ENCODE results near the gene ARHGEF25. TPM values are rescaled to one million over a fixed set of nuclear protein-coding genes. Genes with fewer than 3 reads are reported as not detected.
"Not testable (repeated sequence)": the region's sequence is repeated elsewhere in the genome, so short reads cannot be mapped to it uniquely, and the experiment has no call there.

ARHGEF25 gene
- polyA plus RNA-seq, 1 experiment, result 26.0 TPM

DNA sequence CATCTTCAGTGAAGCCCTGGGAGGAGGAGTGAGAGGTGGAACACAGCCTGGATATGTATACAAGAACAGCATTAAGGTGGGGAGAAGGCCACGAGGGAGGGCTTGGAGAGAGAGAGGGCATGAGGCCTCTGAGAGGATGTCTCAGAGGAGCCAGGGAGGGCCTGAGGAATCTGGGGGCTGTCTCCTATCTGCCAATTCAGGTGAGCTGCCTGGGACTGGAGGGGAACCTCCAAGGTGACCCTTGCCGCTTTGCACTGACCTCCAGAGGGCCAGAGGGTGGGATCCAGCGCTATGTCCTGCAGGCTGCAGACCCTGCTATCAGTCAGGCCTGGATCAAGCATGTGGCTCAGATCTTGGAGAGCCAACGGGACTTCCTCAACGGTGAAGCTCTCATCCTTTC lies 4.4 kb downstream of the ARHGEF25 start:
- peaks cover 17% of the 10 kb centered on the region for H3K36me3 ChIP-seq (ENCODE audit: control insufficient read depth, insufficient read depth, low read length)
- no peak for DNase-seq (ENCODE audit: low read depth)
- TF ChIP-seq, protein P1, sequence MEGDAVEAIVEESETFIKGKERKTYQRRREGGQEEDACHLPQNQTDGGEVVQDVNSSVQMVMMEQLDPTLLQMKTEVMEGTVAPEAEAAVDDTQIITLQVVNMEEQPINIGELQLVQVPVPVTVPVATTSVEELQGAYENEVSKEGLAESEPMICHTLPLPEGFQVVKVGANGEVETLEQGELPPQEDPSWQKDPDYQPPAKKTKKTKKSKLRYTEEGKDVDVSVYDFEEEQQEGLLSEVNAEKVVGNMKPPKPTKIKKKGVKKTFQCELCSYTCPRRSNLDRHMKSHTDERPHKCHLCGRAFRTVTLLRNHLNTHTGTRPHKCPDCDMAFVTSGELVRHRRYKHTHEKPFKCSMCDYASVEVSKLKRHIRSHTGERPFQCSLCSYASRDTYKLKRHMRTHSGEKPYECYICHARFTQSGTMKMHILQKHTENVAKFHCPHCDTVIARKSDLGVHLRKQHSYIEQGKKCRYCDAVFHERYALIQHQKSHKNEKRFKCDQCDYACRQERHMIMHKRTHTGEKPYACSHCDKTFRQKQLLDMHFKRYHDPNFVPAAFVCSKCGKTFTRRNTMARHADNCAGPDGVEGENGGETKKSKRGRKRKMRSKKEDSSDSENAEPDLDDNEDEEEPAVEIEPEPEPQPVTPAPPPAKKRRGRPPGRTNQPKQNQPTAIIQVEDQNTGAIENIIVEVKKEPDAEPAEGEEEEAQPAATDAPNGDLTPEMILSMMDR (IDR thresholded peaks at IDR 0.05; ENCODE audit: insufficient read depth, low read depth, low read length), result no peak
- ChIA-PET CTCF (interaction anchor here (2.0 to 8.0 kb wide), 3 partner anchors 12 to 157 kb away, joined by 5 to 51 read pairs (median 8); partner anchors contain the start of gene GLI1), POLR2A (no interaction called here)
- no peak overlapping the region for H3K4me3 ChIP-seq (ENCODE audit: low read depth, low read length)
- peaks cover 7% of the 10 kb centered on the region for H3K27me3 ChIP-seq (ENCODE audit: control insufficient read depth, insufficient read depth, low read length)

DNA sequence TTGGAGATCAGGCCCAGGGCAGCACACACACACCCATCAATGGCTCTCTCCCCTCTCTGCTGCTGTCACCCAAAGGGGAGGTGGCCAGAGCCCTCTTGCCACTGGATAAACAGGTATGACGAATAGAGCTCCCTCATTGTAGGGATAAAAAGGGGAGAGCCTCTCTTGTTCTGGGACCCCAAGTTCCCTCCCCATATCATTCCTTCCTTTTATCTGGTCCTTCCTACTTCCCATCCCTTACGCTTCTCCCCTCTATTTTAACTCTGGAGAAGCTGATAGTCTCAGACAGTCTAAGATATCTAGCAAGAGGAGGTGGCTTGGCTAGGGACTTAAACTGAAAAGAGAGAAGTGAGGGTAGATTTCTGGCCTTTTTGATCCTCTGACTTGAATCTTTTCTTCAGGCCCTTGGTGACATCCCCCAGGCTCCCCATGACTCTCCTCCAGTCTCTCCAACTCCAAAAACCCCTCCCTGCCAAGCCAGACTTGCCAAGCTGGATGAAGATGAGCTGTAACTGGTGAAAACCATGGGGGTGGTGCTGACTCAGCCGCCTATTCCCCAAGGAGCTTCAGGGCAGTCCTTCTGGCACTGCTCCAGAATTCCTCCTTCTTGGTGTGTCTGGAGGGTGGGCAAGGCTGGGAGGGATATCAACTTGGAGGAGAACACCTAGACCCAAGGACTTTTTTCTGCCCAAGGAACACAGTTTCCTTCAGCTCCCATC lies 5.3 kb downstream of the ARHGEF25 start:
- Histone ChIP-seq H3K4me3 (ENCODE audit: low read depth, low read length) (no peak overlapping the region), H3K36me3 (ENCODE audit: control insufficient read depth, insufficient read depth, low read length) (peaks cover 17% of the 10 kb centered on the region), H3K27me3 (ENCODE audit: control insufficient read depth, insufficient read depth, low read length) (peaks cover 15% of the 10 kb centered on the region)
- CTCF ChIA-PET, result interaction anchor here (0.6 to 8.0 kb wide), 3 partner anchors 17 to 160 kb away, joined by 3 to 51 read pairs (median 4); partner anchors contain the start of gene B4GALNT1
- DNase-seq (ENCODE audit: low read depth), result no peak
- TF ChIP-seq, protein P1 (IDR thresholded peaks at IDR 0.05; ENCODE audit: insufficient read depth, low read depth, low read length), result no peak
- POLR2A ChIA-PET, result no interaction called here

GRCh38 chr12:57617942-57618341 lies 6.7 kb downstream of the ARHGEF25 start:
- DNase-seq (ENCODE audit: low read depth), result no peak
- peaks cover 17% of the 10 kb centered on the region for H3K36me3 ChIP-seq (ENCODE audit: control insufficient read depth, insufficient read depth, low read length)
- peaks cover 18% of the 10 kb centered on the region for H3K27me3 ChIP-seq (ENCODE audit: control insufficient read depth, insufficient read depth, low read length)
- TF ChIP-seq, protein P1 (IDR thresholded peaks at IDR 0.05; ENCODE audit: insufficient read depth, low read depth, low read length), result no peak
- H3K4me3 ChIP-seq (ENCODE audit: low read depth, low read length), result no peak overlapping the region
- ChIA-PET CTCF (interaction anchor here (17.5 kb wide), 1 partner anchor 36 kb away, joined by 257 read pairs; no protein-coding TSS in a partner anchor), POLR2A (no interaction called here)

GRCh38 chr12:57618431-57618830 lies 7.2 kb downstream of the ARHGEF25 start:
- Histone ChIP-seq H3K36me3 (ENCODE audit: control insufficient read depth, insufficient read depth, low read length) (peaks cover 17% of the 10 kb centered on the region), H3K27me3 (ENCODE audit: control insufficient read depth, insufficient read depth, low read length) (peaks cover 21% of the 10 kb centered on the region)
- H3K4me3 ChIP-seq (ENCODE audit: low read depth, low read length); DNase-seq (ENCODE audit: low read depth); POLR2A ChIA-PET: not testable (repeated sequence)
- CTCF ChIA-PET, result interaction anchor here (17.5 kb wide), 1 partner anchor 36 kb away, joined by 257 read pairs; no protein-coding TSS in a partner anchor

- ChIA-PET CTCF (interaction anchor here (0.8 to 17.5 kb wide), 3 partner anchors 9 to 37 kb away, joined by 3 to 257 read pairs (median 4); partner anchors contain the start of gene PIP4K2C), POLR2A (no interaction called here)
- H3K4me3 ChIP-seq (ENCODE audit: low read depth, low read length), result no peak overlapping the region
- H3K27me3 ChIP-seq (ENCODE audit: control insufficient read depth, insufficient read depth, low read length), result peaks cover 23% of the 10 kb centered on the region
- TF ChIP-seq, protein P1 (IDR thresholded peaks at IDR 0.05; ENCODE audit: insufficient read depth, low read depth, low read length), result no peak
- no peak for DNase-seq (ENCODE audit: low read depth)
- H3K36me3 ChIP-seq (ENCODE audit: control insufficient read depth, insufficient read depth, low read length), result peaks cover 16% of the 10 kb centered on the region
These were observed 7.8 kb downstream of the ARHGEF25 start for GRCh38 chr12:57618966-57619433.
